ENCODE measurements around the gene GAB1.

- no peak for TF ChIP-seq CTCF (IDR thresholded peaks at IDR 0.05)
- no peak for TF ChIP-seq POLR2A (IDR thresholded peaks at IDR 0.05)
Measured at GRCh38 chr4:143341186-143341755, 4.6 kb downstream of the GAB1 start.
